HG03103 (cell line): ENCODE data around the gene WDR37.
"Not testable (repeated sequence)": the region's sequence is repeated elsewhere in the genome, so short reads cannot be mapped to it uniquely, and the experiment has no call there.

Experiments used
- ATAC-seq: cut with Tn5 transposase; IDR thresholded peaks from one replicate; pipeline ENCODE4 v1.9.1; 2021; ENCODE audit warnings: low read depth; ENCODE audit not compliant: unreplicated experiment

Gene WDR37

DNA sequence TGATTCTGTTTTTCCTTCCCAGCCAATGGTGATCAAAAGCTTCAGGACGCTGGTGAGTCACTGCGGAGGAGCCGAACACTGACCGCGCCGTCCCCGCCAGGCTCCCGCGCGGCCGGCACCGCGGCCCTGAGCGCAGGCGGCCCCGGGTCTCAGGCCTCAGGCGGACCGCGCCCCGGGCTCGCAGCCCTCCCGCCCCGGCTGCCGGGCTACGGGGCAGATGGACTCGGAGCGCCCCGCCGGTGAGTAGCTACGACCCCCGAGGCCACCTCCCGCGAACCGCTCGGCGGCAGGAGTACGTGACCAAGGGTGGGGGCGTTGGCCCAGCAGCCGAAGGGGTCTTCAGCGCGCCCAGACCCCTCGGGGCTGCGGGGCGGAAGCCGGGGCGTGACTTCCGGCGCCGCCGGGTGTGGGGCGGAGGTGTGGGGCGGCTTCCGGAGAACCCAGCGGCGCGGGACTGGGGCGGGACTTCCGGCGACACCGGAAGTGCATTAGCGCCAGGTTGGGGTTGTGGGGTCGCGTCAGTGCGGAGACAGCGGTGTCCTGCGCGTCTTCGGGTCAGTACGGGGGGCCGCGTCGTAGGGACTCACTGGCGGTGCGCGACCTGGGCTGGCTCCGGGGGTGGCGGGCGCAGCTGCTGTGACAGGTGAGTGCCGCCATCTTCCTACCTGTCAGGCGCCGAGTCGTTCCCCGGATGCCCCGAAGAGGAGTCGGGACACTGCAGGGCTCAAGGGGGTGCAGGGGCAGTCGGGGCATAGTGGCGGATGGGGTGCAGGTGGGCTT lies at the start of gene WDR37:
Gene WDR37, plus strand, starts transcription at position 60 of the 780 bp plus-strand sequence. CDS start 15,771 bp downstream, outside the sequence.
- peak; percentile 89 for ATAC-seq

DNA sequence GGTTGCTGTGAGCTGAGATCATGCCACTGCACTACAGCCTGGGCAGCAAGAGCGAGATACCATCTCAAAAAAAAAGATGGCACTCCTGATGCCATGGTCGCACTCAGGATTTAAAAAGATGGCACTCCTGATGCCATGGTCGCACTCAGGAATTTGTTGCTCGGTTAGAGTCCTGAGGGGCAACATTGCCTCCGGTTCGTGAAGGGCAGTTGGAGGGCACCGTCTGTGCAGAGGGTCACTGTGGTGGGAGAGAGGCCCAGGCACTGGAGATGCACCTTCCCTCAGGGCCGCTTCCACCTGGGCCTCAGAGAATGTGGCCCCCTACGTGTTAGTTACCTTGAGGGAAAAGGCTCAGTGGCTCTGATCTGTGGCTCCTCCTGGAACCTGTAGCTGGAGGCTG lies 49.6 kb upstream of the WDR37 start:
- ATAC-seq = no peak

DNA sequence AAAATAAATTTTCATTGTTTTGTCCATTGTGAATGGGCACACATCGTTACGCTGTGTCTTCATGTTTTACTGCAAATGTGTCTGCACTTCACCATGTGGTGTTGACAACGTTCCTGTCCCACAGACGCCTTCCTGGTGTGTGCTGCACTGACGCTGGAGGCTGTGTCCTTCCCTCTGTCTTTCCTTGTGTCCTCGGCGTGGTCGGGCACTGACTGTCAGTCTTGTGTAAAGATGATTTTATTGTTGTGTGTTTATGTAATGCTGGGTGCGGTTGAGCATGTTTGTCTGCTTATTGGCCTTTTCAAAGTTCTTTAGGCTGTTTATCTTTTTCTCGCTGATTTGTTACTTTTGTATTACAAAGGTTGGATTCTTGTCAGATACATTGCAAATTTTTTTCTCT lies 48.6 kb upstream of the WDR37 start:
- ATAC-seq = no peak

DNA sequence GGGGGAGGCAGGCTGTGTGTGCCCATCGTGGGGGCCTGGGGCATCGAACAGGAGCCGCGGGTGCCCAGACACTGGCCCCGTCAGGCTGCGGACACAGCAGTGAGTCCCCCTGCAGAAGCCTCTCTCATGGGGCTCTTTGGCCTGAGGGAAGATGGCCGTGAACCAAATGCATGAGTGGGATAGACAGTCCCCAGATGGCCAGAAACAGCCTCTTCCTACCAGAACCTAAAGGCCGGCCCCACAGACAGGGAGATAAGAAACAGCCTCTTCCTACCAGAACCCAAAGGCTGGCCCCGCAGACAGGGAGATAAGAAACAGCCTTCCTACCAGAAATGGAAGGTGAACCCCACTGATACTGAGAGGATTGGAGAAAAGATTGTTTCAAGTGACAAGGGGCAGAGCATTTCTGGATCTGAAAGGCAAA lies 47.1 kb upstream of the WDR37 start:
- ATAC-seq = no peak

DNA sequence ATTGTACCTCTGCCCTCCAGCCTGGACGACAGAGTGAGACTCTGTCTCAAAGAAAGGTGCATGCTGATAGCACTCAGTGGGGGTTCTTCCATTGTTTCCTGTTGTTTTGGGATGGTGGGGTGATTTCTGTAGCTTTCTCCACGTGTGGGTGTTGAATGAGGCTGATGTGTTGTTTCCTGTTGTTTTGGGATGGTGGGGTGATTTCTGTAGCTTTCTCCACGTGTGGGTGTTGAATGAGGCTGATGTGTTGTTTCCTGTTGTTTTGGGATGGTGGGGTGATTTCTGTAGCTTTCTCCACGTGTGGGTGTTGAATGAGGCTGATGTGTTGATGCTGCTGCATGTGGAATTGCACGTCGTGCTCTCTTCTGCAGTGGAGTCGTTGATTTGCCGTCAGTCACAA lies 46.2 kb upstream of the WDR37 start:
- not testable (repeated sequence) for ATAC-seq

- ATAC-seq = no peak
These were observed 45.5 kb upstream of the WDR37 start for GRCh38 chr10:1010703-1011102.

GRCh38 chr10:1011696-1012095 lies 44.5 kb upstream of the WDR37 start:
- no peak for ATAC-seq

DNA sequence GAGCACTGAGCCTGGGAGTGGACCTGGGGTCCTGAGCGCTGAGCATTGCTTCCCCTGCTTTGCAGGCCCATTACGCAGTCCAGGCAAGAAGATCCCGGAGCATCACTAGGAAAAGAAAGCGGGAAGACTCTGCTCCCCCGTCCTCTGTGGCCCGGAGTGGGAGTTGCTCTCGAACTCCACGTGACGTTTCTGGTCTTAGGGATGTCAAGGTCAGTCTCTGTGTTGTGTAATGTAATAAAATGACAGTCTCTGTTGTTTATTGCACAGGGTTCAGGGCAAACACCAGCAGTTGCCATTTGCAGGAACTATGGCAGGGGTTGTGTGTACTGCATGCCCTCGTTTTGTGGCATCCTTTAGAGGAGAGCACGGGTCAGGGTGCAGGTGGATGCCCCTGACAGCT lies 40.5 kb upstream of the WDR37 start:
- no peak for ATAC-seq

DNA sequence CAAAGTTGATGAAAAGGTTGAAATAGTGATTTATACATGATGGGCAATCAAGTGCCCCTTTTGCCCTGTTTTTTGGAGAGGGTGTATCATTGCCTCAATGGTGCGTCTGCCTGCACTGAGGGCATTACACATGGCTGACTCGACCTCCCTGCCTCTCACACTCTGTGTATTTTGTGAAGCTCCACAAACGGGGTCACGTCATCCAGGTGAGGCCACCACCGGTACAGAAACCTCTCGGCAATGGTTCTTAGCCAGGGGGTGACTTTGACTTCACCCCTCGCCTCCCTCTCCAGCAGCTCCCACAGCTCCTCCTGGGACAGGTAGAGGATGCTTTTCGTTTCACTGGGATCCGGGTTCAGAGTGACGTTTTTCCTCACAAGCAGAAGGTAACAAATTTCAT lies 36.8 kb upstream of the WDR37 start:
- ATAC-seq = no peak

GRCh38 chr10:1020460-1020859 lies 35.7 kb upstream of the WDR37 start:
- no peak for ATAC-seq

GRCh38 chr10:1020958-1021357 lies 35.2 kb upstream of the WDR37 start:
- ATAC-seq = no peak

DNA sequence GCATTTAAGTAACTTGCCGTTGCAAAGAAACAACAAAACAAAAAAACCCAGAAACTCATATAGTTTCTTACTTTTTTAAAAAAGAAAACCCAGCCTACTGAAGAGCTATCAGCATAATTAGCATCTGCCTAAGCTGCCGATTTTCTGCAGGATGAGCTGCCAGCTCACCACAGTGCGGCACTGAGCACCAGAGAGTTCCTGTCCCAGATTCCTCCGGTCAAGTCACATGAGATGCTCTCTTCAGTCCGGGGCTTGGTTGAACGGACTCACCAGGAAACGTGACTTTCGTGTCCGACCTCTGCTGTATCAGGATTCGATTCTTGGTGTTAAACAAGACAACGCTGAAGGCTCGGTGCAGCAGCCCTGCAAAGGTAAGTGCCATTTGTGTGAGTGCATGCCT lies 33.8 kb upstream of the WDR37 start:
- no peak for ATAC-seq

DNA sequence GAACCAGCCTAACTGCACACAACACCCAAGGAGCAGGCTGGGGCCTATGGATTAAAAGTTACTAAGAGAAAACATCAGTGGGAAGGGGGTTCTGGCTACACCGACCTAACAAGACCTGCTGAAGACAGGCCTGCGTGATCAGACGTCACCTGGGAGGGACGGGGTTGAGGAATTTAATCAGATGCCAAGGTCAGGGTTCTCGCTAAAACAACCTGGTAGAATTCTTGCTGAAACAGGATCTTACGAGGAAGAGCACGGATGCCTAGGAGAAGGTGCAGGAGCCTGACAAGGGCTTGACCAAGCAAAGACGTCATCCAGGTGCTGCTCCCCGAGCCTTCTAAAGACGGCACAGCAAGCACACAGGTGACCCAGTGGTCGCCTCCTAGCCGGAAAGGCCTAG lies 32.1 kb upstream of the WDR37 start:
- no peak for ATAC-seq

- no peak for ATAC-seq
These were observed 30.5 kb upstream of the WDR37 start, which contains the start of gene IDI2 for GRCh38 chr10:1025683-1026082. Gene IDI2 (minus strand): TSS chr10:1025859. CDS start chr10:1024723, 1,136 bp downstream.

DNA sequence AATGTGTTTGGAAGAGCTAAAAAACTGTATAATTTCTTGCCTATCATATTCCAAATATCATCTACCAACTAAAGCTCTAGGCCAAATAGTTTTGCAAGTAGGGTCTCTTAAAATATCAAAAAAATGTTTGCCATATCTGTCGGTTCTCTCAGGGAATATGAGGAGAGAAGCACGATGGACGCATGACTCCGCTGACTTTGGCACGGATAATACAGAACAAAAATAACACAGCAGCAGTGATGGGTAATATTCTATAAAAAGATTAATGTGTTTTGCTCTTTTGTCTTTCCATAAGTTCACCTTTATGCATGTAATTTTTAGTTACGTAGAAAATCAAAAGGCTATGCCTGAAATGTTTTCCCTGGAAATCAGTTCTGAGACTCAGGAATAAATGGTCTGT lies 29.6 kb upstream of the WDR37 start:
- no peak for ATAC-seq

- ATAC-seq = no peak
These were observed 26.3 kb upstream of the WDR37 start for GRCh38 chr10:1029838-1030237.

DNA sequence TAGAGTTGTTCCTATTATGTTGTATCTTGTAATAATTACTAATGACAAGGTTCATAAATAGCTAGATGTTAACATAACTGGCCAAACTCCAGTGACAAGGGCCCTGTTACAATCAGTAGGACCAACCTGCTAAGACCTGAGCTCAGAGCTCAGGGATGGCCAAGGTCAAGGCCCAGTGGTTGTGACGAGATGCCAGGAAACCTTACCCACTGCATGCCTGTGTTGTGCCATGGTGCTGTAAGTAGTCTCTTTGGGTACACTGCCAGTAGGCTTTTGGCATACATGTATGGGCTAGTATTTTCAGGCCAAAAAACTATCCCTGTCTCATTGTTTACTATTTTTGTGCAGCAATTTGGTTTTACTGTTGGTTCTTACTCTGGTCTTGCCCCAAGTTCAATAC lies 22.6 kb upstream of the WDR37 start:
- ATAC-seq = no peak

- no peak for ATAC-seq
These were observed 21.4 kb upstream of the WDR37 start for GRCh38 chr10:1034758-1035157.

- no peak for ATAC-seq
These were observed 21.0 kb upstream of the WDR37 start for GRCh38 chr10:1035201-1035600.

- peak; percentile 70 for ATAC-seq
These were observed 19.8 kb upstream of the WDR37 start for GRCh38 chr10:1036341-1036791.

DNA sequence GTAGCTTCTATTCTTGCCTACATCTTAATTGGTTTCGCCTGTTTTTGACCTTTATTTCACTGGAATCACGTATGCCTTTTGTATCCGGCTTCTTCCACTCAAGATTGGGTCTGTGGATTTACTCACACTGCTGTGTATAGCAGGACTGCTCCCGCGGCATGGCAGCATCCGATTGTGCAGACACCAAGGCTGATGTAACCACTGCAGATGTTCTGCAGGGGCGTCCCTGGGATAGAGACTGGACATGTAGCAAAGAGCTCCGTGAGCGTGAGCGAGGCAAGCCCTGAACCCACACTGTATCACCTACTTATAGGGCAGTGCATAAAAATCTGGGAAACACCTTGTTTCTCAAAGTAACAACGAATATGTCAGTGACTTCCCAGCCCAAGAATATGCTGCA lies 19.1 kb upstream of the WDR37 start:
- no peak for ATAC-seq

- ATAC-seq = not testable (repeated sequence)
These were observed 17.4 kb upstream of the WDR37 start for GRCh38 chr10:1038769-1039168.
